GM23248 (cell line): ENCODE measurements around the gene ZC3H15. TPM values are rescaled to one million over a fixed set of nuclear protein-coding genes. Genes with fewer than 3 reads are reported as not detected.
A peak's percentile ranks its signal among the peaks of the same experiment; 100 is the strongest.

Experiments
- DNase-seq: peaks from one replicate; pipeline ENCODE4 v3.0.0-alpha.2; 2015
- H2AFZ ChIP-seq: fragments of 200-600 bp; sonication (generic); 2 replicates; pipeline ENCODE4 v1.6.1; 2016; ENCODE audit warnings: antibody characterized with exemption
- H3F3A ChIP-seq: fragments of 200-600 bp; sonication (generic); 2 replicates; pipeline ENCODE4 v1.6.1; 2016; ENCODE audit warnings: mild to moderate bottlenecking, antibody characterized with exemption, mixed run types; ENCODE audit not compliant: insufficient read depth
- H3K27ac ChIP-seq: fragments of 200-600 bp; sonication (generic); 2 replicates; pipeline ENCODE4 v1.5.1; 2016; ENCODE audit warnings: mild to moderate bottlenecking
- H3K27me3 ChIP-seq: fragments of 200-600 bp; sonication (generic); replicated peaks from 2 replicates; pipeline ENCODE4 v1.6.1; 2016; ENCODE audit warnings: mild to moderate bottlenecking; ENCODE audit not compliant: insufficient read depth
- H3K36me3 ChIP-seq: fragments of 200-600 bp; sonication (generic); 2 replicates; pipeline ENCODE4 v1.6.1; 2016; ENCODE audit warnings: low read depth, mild to moderate bottlenecking
- H3K4me1 ChIP-seq: fragments of 200-600 bp; sonication (generic); 2 replicates; pipeline ENCODE4 v1.6.1; 2016; ENCODE audit warnings: mild to moderate bottlenecking; ENCODE audit not compliant: insufficient read depth
- H3K4me2 ChIP-seq: fragments of 200-600 bp; sonication (generic); one replicate; pipeline ENCODE4 v1.6.1; 2016; ENCODE audit warnings: mild to moderate bottlenecking; ENCODE audit not compliant: unreplicated experiment
- H3K4me3 ChIP-seq: fragments of 200-600 bp; sonication (generic); 2 replicates; pipeline ENCODE4 v1.5.1; 2016; ENCODE audit warnings: mild to moderate bottlenecking
- H3K79me2 ChIP-seq: fragments of 200-600 bp; sonication (generic); 2 replicates; pipeline ENCODE4 v1.6.1; 2016; ENCODE audit warnings: mild to moderate bottlenecking; ENCODE audit not compliant: insufficient read depth
- H3K9ac ChIP-seq: fragments of 200-600 bp; sonication (generic); 2 replicates; pipeline ENCODE4 v1.6.1; 2016; ENCODE audit warnings: mild to moderate bottlenecking
- H3K9me2 ChIP-seq: fragments of 200-600 bp; sonication (generic); 2 replicates; pipeline ENCODE4 v1.6.1; 2016; ENCODE audit warnings: mixed run types, mild to moderate bottlenecking, moderate library complexity; ENCODE audit not compliant: insufficient read depth
- H3K9me3 ChIP-seq: fragments of 200-600 bp; sonication (generic); one replicate; pipeline ENCODE4 v1.6.1; 2017; ENCODE audit warnings: low read depth
- H4K20me1 ChIP-seq: fragments of 200-600 bp; sonication (generic); 2 replicates; pipeline ENCODE4 v1.6.0; 2016; ENCODE audit not compliant: insufficient read depth
- EZH2 ChIP-seq: fragments of 200-600 bp; sonication (generic); IDR thresholded peaks from 2 replicates; pipeline ENCODE4 v1.6.1; 2018; ENCODE audit warnings: antibody characterized with exemption, mild to moderate bottlenecking; ENCODE audit not compliant: insufficient read depth, poor library complexity, severe bottlenecking
- EZH2phosphoT487 ChIP-seq: fragments of 200-600 bp; sonication (generic); IDR thresholded peaks from 2 replicates; pipeline ENCODE4 v1.6.1; 2018; ENCODE audit warnings: antibody characterized with exemption, moderate library complexity, mild to moderate bottlenecking, low read depth; ENCODE audit not compliant: insufficient read depth
- WGBS, 2 experiments: methylation state at CpG; one replicate each; pipeline ENCODE4 v1.1.6; 2015 to 2017; ENCODE audit warnings: low lambda C conversion rate in 2 of 2, low coverage in 1 of 2; ENCODE audit errors: missing lambda C conversion rate in 2 of 2; 5-methylcytosine and 5-hydroxymethylcytosine counted together
- in situ Hi-C: fragments of 300-500 bp; cut with MboI; formaldehyde crosslinking; loops from 2 replicates; pipeline ENCODE4 v1.15.0; 2020
- polyA plus RNA-seq: library from polyadenylated mRNA; unstranded; fragments of >200 nt; fragmentation: Nextera tagmentation; extraction: Ambion mirVana; gene quantifications from 2 replicates; pipeline ENCODE4 v1.2.1, GENCODE V29; 2016
- total RNA-seq: library from RNA; depleted of rRNA; stranded (reverse); fragments of >200 nt; shearing (Covaris generic); gene quantifications from 2 replicates; pipeline ENCODE4 v1.2.3, GENCODE V29; 2014

Gene ZC3H15
- total and polyA plus RNA-seq, 2 experiments from 2014 or later, result 43.8 to 88.7 TPM

DNA sequence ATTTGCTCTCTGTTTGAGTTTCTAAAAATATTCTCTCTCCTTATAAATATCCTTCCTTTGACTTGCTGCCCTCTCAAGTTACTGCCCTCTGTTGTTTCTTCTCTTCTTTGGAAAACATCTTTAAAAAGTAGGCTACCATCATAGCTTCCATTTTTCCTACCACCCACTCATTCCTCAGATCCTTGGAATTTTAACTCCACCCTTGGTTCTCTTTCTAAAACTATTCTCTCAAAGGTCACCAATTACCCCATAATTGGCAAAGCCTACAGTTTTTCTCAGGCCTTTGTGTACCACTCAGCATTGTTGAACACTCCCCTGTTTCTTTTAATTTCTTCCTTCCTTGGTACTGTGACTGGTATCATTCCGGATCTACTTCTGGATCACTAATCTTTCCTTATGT lies 60.8 kb downstream of the ZC3H15 start:
- Histone ChIP-seq H3K79me2 (no peaks in the 10 kb centered on the region), H3F3A (peaks cover 29% of the 10 kb centered on the region), H3K4me2 (peak overlapping the region; percentile 47), H3K9me2 (no peaks in the 10 kb centered on the region), H3K27me3 (no peaks in the 10 kb centered on the region), H2AFZ (peak overlapping the region; percentile 42; the same call in 1 of the 2 replicates), H3K9ac (no peak overlapping the region), H3K27ac (peak overlapping the region; percentile 48), H4K20me1 (no peaks in the 10 kb centered on the region), H3K4me3 (peak overlapping the region; percentile 14; the same call in 1 of the 2 replicates), H3K9me3 (no peaks in the 10 kb centered on the region), H3K4me1 (peaks cover 43% of the 10 kb centered on the region), H3K36me3 (no peaks in the 10 kb centered on the region)
- in situ Hi-C loops, result no loop called here
- peak; percentile 71 for DNase-seq
- WGBS, 2 experiments, result 46 to 82% methylated on average over 1 of the region's 1 CpG
- TF ChIP-seq EZH2phosphoT487, result no peak
- TF ChIP-seq EZH2, result no peak

DNA sequence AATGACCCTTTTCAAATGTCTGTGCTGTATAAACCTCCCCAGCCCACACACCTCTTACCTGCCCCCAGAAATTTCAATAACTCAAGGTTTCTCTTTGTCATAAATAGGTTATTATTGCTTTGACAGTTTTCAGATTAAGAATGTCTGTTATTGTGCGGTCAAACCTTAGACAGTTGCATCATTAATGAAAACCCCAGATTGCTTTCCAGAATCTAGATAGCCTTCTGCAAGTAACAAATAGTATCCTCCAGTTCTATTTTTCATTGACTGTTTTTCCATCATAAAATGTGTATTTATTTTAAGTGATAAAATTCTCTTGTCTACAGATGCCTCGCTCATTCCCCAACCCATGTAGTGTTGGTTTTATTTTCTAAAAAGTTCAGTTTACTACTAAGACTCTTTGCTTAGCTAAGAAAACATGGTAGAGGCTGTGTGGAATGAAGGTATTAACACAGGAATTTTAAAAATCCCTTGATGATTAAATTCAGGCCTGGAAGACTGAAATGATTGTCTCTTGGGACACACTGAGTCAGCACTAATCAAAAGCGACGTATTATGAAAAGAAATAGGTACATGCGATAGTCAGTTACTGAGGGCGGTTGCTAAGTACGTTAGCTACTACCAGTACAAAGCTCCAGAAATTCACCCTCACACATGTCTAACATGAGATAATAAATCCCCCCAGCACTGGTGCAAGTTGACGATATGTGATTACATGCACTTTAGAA lies 65.4 kb downstream of the ZC3H15 start:
- no peaks in the 10 kb centered on the region for H3K9me3 ChIP-seq
- peaks cover 19% of the 10 kb centered on the region for H3K4me1 ChIP-seq
- no peaks in the 10 kb centered on the region for H3K36me3 ChIP-seq
- H3K27me3 ChIP-seq, result no peaks in the 10 kb centered on the region
- H3K27ac ChIP-seq, result no peak overlapping the region
- in situ Hi-C loops, result no loop called here
- DNase-seq, result peak; percentile 25
- no peak overlapping the region for H3K9ac ChIP-seq
- H3K9me2 ChIP-seq, result no peaks in the 10 kb centered on the region
- 83 to 84% methylated on average over 8 of the region's 8 CpGs for WGBS, 2 experiments
- H3F3A ChIP-seq, result peaks cover 11% of the 10 kb centered on the region; the same call in 1 of the 2 replicates
- H4K20me1 ChIP-seq, result no peaks in the 10 kb centered on the region
- H3K4me2 ChIP-seq, result no peak overlapping the region
- H2AFZ ChIP-seq, result no peak overlapping the region
- no peaks in the 10 kb centered on the region for H3K79me2 ChIP-seq
- H3K4me3 ChIP-seq, result no peak overlapping the region
- no peak for TF ChIP-seq EZH2phosphoT487
- no peak for TF ChIP-seq EZH2

DNA sequence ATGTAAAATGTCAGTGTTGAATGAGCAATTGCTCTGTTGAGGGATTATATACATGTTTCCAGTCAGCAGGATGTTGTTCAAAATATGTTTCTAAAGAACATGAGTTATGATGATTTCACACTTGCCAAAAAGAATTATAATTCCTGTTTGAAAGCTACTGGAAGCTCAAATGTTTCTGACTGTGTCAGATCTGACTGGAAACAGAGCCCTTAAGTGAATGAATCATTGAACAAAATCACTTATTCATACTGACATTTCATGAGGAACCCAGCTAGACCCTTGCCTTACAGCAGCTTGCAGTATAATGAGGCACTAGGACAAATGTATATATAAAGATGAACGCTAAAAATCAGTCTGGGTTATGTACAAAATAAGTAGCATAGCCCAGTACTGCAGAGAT lies 68.4 kb downstream of the ZC3H15 start:
- Histone ChIP-seq H4K20me1 (no peaks in the 10 kb centered on the region), H3K4me2 (no peak overlapping the region), H3F3A (0 out of 2 replicates have a peak, but pooled peaks cover 5% of the 10 kb centered on the region), H2AFZ (no peak overlapping the region), H3K4me3 (no peak overlapping the region), H3K27ac (no peak overlapping the region), H3K9me3 (no peaks in the 10 kb centered on the region), H3K36me3 (no peaks in the 10 kb centered on the region), H3K9me2 (no peaks in the 10 kb centered on the region), H3K27me3 (no peaks in the 10 kb centered on the region), H3K4me1 (peaks cover 6% of the 10 kb centered on the region; the same call in 1 of the 2 replicates), H3K79me2 (no peaks in the 10 kb centered on the region), H3K9ac (no peak overlapping the region)
- TF ChIP-seq EZH2 (no peak), EZH2phosphoT487 (no peak)
- in situ Hi-C loops, result no loop called here
- WGBS, 2 experiments, result 41 to 64% methylated on average over 1 of the region's 1 CpG
- no peak for DNase-seq

DNA sequence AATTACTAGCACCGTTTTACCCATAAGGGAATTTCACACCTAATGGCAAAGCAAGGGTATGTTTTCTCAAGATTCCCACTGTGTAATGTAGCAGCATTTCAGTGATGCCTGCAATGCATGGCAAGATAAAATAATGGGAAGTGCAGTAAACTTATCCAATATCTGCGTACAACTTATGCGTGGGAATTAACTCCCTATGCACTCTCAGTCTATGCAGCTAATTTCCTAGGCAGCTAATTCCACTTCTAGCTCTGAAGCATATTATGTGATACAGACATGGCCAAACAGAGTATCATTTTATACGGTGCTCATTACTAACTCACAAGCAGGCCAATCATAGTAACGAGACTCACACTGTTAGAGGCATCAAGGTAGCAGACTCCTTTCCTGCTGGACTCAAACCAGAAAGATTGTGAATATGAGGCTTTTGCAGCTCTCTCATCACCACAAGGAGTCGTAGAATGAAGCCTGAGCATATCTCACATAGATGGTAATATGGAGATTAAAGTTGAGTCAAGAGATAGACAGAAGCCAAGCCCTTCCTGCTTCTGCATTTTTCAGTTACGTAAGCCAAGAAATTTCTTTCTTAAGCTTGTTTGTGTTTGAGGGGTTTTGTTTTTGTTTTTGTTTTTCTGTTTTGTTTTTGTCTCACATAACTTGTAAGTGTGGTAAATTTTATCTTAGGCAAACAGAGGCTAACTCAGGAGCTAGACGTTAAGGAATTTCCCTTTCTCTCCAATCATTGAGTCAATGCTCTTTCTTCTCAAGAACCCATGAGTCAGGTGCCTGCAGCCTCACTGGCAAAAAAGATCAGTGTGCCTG lies 69.0 kb downstream of the ZC3H15 start:
- Histone ChIP-seq H3K79me2 (no peaks in the 10 kb centered on the region), H3K9me3 (no peaks in the 10 kb centered on the region), H3K36me3 (no peaks in the 10 kb centered on the region), H3K4me3 (no peak overlapping the region), H3F3A (0 out of 2 replicates have a peak, but pooled peaks cover 5% of the 10 kb centered on the region), H3K4me2 (no peak overlapping the region), H3K9me2 (no peaks in the 10 kb centered on the region), H2AFZ (no peak overlapping the region), H3K27me3 (no peaks in the 10 kb centered on the region), H3K4me1 (peaks cover 6% of the 10 kb centered on the region; the same call in 1 of the 2 replicates), H4K20me1 (no peaks in the 10 kb centered on the region), H3K9ac (no peak overlapping the region), H3K27ac (no peak overlapping the region)
- peak; percentile 48 for DNase-seq
- in situ Hi-C loops, result no loop called here
- 87 to 89% methylated on average over 8 of the region's 8 CpGs for WGBS, 2 experiments
- TF ChIP-seq EZH2 (no peak), EZH2phosphoT487 (no peak)
